Hematopoietic multipotent progenitor cell treated with erythropoietin and hydrocortisone succinate and interleukin-3 and kit ligand, for 15 days (in vitro differentiated cells): ENCODE measurements around the gene WRAP73.
A peak's percentile ranks its signal among the peaks of the same experiment; 100 is the strongest.

Experiments used
- DNase-seq: peaks from one replicate; pipeline ENCODE4 v3.0.0-alpha.2; 2015; ENCODE audit warnings: low spot score

The WRAP73 gene, protein sequence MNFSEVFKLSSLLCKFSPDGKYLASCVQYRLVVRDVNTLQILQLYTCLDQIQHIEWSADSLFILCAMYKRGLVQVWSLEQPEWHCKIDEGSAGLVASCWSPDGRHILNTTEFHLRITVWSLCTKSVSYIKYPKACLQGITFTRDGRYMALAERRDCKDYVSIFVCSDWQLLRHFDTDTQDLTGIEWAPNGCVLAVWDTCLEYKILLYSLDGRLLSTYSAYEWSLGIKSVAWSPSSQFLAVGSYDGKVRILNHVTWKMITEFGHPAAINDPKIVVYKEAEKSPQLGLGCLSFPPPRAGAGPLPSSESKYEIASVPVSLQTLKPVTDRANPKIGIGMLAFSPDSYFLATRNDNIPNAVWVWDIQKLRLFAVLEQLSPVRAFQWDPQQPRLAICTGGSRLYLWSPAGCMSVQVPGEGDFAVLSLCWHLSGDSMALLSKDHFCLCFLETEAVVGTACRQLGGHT

DNA sequence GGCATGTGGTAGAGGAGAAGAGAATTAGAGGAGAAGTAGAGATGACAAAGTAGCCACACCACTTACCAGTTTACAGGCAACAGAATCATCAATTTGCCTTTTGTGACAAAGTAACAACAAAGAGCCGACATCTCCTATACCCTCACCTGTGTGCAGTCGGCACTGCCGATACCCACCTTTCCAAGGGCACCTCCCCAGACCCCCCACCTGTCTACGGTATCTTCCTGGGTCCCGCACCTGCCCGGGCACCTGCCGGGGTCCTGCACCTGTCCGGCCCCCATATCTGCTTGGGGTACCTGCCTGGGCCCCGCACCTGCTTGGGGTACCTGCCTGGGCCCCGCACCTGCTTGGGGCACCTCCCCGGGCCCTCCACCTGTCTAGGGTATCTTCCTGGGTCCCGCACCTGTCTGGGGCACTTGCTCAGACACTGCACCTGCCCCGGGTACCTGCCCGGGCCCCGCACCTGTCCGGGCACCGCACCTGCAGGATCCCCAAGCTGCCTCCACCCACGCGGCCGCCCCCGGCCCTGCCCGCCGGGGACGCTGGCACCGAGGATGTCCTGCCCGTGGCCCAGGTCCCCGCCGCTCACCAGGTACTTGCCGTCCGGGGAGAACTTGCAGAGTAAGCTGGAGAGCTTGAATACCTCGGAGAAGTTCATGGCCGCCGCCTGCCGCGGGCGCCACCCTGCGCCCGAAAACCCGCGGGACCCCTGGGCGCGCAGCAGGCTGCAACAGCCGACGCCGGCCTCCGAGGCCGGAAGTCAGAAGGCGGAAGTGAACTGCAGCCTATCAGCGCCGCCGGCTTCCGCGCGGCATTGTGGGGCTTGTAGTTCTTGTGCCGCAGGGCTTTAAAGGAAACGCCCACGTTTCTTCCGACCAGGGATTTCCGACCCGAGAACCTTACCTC lies at the start of gene WRAP73:
TSS of gene WRAP73 (minus strand) at position 762 of the 906 bp plus-strand sequence. CDS start at position 658, 104 bp downstream.
- DNase-seq = peak; percentile 90

DNA sequence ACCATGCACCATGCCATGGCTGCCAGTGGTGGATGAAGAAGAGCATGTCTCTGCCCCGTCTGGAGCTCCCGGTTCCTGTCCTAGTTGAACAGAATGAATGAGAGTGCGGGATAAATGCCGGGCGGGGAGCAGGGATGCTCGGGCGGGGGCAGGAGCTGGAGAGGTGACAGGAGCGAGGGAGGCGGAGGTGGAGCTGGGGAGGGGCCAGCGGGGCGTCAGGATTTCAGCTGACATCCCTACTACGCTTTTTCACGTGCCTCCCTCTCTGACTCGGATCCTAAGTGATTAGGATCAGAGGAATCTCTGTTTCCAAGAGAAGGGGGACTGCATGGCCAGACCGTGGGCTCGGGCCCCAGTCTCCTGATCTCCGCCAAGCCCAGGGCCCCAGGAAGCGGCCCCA lies 49.7 kb upstream of the WRAP73 start:
- no peak for DNase-seq

DNA sequence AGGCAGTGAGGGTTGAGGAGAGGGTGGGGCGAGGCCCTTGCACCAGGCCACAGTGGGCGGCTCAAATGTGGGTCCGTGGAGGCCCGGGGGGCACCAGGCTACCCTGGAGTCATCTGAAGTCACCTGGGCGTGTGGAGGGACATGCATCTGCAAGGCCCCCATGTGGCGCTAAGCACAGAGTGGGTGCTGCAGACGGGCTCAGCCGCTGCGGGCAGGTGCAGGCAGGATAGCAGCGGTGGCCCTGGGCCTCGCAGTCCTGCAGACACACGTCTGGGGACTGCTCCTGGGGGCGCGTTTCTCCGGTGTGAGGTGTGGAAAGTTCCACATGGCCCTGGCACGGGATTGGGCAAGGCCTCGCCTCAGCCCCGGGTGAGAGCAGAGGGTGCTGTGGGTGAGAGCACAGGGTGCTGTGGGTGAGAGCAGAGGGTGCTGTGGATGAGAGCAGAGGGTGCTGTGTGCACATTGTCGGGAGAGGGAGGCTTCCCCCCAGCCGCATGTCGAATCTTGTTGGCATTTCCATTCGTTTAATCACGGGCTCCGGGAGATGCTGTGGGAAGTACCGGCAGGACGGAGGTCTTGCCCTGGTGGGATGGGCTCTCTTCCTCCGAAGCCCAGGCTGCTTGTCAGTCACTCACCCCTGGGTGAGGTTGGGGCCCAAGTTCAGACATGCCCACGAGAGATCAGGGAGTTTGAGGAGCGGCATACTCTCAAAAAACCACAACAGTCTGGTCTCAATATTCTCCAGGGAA lies 48.9 kb upstream of the WRAP73 start:
- no peak for DNase-seq

DNA sequence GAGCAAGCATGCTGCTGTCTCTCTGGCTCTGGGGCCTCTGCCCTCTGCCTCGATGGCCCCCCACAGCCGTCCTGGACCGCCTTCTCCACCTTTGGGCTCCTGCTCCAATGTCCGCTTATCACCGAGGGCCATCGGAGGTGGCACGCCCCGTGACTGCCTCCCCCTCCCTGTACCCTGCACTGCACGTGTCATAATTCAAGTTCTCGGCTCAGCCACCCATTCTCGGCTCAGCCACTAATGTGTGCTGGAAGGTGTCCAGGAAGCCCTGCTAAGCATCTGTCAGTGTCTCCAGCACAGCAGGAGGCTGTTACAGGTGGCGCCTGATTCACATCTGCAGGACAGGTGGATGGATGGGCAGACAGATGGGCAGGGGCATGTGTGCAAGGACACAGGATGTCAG lies 47.9 kb upstream of the WRAP73 start:
- DNase-seq = no peak

DNA sequence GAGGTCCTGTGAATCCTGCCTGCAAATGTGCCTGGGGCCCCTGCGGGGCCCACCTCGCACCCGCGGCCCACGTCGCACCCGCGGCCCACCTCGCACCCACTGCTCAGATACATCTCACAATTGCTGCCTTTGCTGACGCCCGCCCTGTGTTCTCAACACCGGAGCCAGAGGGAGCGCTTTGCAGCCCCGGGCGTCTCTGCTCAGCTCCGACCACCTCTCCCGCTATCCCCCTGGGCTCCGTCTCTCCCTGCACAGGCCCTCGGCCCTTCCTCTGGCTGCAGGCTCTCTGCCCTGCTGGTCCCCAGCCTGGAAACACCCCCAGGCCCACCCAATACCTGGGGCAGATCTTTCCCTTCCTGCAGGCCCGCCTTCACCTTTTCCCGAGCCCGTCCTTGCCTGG lies 47.2 kb upstream of the WRAP73 start:
- DNase-seq = no peak

DNA sequence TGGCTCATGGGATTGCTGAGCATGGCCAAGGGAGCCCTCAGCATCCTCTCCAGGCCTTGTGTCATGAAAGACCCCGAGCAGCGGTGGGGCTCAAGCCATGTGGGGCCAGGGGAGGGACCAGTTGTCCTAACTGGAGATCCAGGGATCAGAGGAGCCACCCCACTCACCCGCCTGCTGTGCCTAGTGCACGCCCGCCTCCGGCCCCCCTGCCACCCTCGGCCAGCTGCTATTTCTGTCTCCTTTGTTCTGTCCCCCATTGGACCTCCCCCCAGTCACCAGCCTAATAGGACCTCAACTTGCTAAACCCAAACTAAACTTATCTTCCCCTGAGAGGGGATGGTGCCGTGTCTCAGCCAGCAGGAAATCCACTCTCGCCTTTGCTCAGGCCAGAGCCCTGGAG lies 46.8 kb upstream of the WRAP73 start:
- no peak for DNase-seq

DNA sequence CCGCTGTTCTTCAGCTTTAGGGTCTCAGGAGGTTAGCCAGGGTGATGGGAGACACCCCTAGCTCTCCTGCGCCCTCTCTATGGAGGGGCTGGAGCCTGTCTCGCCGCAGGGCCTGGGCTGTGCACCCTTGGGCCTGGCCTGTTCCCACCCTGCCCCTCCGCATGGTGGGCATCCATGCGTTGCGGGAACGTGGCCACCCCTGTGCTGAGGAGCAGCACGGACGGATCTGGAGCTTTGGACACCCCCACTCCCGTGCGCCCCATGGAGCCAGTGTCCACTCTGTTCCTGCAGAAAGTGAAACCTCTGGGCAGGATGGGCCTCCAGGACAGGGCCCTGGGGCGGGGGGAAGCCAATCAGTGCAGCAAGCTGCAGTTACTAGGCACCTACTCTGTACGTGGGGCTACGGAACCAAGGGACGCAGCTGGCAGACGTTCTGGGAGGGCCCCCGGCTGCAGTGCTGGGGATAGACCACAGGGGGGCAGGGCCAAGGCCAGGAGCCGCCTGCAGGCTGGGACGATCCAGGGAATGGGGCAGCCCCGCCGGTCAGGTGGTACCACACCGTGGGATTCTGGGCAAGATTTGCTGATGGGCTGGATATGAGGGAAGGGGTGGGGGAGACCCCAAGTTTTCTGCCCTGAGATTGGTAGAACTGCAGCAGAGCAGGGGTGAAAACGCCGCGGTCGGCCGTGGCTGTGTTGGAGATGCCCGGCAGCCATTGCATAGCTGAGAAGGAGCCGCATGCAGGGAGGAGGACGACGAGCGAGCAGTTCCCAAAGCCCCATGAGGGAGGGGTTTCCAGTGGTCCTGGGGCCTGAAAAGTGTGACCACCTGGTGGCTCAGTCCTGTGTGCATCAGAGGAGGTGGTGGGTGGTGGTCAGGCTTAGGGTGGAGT lies 45.7 kb upstream of the WRAP73 start:
- DNase-seq = peak; percentile 8

DNA sequence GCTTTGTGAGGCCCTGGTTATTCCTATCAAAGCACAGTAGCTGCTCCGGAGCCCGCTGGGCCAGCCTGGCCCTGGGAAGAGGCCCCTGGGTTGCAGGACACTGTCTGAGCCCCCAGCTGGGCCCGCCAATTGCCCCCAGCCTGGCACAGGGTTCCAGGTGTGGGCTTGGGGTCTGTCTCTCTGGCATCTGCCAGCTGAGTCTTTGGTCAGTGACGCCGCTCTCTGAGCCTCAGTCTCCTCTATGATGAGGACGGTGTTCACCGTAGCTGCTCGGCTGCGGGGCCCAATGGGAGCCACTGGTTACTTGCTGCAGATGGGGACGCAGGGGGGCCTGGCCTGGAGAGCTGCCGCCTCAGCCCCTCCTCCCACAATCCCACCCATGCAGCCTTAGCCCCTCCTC lies 43.4 kb upstream of the WRAP73 start:
- DNase-seq = no peak

DNA sequence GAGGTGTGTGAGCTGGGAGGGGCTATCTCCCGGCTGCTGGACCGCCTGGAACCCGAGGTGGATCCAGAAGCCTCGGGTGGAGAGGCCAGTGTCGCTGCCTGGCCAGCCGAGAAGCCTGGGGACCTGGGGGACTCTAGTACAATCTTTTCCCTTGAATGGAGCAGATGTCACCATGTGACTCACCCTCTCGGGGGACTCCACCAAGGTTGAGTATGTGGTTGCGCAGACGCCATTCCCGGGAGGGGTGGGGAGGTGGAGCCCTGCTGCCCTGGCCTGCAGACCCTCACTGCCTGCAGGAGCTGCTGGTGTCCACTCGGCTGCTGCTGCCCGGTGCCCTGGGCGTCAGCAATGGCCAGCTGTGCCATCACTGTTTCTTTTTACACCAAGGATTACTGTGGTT lies 42.7 kb upstream of the WRAP73 start:
- DNase-seq = no peak

DNA sequence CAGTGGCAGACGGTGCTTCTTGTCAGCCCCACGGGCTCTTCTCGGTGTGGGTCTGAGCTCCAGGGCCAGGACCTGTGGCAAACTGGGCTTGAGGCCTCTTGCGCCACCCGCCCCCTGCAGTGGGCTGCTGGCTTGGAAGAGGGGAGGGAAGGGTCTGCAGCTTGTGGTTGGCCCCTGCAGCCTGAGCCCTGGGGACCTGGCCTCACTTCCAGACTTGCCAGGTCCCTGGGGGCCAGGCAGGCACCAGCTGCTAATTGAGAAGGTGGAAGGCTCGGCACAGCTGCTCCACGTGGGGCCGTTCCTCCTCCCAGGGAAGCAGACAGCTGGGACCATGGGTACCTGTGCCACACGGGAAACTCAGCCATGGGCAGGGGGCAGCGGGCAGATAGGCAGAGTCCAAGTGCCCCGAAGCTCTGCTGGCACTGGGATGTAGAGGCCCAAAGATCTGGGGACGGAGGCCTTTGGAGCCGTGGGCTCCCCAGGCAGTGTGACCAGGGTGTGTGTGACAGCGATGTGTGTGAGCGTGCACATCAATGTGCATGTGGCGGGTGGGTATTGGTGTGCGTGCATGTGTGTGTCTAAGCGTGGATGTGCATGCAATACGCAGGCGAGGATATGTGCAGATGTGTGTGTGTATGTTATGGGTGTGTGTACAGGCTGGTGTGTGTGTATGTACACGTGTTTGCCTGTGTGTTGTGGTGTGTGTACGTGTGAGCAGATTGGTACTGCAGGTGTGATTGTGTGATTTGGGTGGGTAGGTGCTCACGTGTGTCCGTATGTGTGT lies 41.7 kb upstream of the WRAP73 start:
- DNase-seq = no peak

DNA sequence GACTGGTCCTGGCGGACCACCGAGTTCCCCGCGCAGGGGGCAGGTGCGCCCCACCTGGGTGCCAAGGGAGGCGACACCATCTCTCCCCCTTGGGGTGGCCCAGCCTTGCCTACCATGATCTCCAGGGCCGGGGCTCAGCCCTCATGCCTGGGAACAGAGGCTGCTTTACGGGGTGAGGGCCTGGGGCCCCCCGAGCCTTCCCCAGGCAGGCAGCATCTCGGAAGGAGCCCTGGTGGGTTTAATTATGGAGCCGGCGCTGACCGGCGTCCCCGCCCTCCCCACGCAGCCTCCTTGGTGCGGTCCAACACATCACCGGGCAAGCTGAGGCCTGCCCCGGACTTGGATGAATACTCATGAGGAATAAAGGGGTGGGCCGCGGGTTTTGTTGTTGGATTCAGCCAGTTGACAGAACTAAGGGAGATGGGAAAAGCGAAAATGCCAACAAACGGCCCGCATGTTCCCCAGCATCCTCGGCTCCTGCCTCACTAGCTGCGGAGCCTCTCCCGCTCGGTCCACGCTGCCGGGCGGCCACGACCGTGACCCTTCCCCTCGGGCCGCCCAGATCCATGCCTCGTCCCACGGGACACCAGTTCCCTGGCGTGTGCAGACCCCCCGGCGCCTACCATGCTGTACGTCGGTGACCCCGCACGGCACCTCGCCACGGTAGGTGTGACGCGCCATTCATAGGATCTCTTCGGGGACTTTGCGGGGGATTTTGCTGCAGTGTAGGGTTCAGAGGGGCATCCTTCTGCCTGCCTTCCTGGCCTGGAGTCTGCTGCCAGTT lies 40.6 kb upstream of the WRAP73 start:
- no peak for DNase-seq

DNA sequence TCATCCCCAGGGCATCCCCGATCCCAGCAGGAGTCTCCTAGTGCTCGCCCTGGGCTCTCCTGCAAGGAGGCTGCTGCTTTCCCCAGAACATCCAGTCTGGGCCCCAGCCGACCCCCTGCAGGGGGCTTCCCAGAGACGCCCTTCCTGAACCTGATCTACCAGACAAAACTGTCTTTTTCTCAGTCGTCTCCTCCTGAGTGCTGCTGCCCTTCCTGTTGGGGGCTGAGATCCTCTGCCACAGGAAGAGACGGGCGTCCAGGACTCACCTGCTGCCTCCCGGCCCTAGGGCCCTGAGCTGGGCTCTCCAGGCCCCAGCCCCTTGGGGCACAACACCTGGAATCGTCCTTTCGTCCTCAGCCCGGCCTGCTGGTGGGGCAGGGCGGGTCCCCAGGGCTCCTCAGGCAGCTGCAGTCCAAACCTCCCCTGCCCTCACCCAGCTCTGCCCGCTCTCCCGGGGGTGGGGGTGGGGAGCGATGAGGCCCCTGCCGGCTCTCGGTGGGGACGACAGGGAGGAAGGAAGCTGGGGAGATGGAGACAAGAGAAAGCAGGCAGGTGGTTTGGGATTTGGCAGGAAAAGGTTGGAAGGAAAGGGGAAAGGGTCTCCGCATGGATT lies 39.3 kb upstream of the WRAP73 start:
- no peak for DNase-seq

DNA sequence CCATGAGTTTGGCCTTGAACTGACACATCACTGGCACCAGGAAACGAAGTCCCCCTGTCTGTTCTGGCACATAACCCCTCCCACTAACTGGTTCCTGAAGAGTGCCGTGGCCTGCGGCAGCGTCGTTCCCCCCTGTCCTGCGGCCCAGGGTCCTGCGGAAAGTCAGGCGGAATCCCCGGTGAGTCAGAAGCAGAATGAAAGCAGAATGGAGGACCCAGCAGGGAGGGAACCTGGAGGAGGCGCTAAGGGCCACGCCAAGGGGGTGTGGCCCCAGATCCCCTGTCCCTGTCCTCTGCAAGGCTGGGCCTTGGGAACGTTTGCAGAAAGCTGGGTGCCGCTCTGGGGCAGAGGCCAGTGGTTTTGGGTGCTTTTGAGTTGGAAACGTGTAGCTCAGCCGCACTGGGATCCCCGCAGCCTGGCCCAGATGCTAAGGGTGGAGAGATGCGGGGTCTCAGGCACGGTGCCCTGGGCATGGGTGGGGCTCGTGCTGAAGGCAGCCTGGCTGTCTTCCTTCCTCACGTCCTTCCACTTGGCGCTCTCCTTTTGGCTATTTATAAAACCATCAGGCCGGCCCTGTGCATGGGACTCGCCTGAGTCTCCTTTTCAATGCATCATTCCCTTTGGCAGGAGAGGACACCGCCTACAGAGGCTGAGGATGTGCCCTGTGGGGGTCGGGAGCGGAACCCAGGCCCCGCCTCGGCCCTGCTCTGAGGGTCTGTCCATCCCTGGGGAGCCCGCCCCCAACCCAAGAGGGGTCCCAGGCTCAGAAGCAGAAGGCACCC lies 38.6 kb upstream of the WRAP73 start:
- DNase-seq = no peak

DNA sequence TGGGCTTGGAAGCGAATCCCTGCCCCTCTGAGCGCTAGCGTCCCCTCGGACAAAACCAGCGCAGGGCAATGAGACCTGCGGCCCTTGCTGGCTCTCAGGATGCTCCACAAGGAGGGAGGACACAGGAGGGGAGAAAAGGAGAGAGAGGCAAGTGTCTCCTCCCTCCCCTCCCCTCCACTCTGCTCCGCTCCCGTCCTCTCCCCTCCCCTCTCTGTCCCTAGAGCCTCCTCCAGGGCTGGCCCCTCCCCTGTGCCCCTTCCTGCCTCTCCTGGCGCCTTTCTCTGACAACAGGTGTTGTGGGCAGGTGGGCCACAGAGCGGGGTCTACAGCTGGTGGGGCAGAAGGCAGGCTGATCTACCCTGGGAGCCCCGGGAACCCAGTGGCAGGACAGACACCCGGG lies 37.6 kb upstream of the WRAP73 start:
- DNase-seq = no peak

DNA sequence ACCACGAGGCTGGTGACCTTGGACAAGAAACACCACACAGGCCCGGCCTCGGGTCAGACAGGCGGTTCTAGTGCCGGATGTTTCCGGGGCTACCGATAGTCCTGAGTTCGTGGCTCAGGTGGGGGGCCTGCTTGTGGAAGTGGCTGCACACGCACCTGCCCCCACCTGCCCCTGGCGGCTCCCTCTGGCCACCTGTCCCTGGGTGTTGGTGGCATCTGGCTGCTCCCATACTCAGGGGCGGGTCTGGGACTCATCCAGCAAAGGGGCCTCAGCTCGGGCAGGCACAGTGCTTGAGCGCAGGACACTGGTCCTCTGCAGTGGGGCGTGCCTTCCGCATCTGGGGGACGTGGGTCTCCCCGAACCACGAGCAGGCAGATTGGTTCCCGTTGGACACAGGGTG lies 36.0 kb upstream of the WRAP73 start:
- DNase-seq = no peak

DNA sequence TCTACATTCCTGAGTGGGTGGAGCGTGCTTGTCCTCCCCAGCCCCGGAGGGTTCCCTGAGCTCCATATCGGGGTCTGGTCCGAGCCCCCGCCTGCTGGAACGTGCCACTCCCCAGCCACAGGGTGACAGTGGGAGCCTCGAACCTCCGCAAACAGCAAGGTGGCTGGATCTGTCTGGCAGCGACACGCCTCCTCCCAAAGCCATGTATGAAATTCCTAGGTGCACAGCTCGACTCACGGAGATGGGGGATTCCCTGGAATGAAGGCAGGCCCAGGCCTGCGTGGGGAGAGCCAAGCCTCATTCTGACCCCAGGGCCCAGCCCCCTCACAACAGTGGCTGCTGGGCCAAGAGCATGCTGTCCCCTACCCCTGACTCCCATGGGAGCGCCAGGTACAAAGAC lies 35.3 kb upstream of the WRAP73 start:
- no peak for DNase-seq

DNA sequence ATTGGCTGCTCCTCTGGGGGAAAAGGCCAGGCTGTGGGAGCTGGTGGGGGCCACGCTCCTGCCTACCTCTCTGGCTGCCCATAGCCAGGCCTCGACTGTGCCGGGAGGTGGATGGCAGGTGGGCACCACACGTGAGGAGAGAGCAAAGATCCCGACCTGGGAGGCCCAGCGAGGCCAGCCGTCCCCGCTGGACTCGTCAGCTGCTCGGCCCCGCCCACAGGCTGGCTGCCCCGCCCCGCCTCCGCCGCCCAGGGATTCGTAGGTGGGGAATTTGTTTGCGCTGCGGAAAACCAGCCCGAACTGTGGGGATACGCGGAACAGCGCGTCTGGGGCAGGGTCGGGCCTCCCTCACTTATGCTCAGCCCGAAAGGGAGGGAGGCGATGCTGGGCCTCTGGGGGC lies 34.1 kb upstream of the WRAP73 start:
- DNase-seq = no peak

DNA sequence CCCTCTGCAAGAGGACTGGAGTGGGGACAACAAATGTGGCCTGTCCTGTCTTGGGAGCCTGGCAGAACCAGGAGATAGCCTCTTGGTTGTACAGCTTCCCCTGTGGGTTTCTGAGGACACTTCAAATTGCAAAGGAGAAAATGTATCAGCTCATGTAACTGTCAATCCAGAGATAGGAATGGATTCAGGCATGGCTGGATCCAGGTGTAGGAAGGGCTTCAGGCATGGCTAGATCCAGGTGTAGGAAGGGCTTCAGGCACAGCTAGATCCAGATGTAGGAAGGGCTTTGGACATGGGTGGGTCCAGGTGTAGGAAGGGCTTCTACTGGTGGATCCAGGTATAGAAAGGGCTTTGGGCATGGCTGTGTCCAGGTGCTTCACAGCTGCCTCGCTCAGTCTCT lies 33.3 kb upstream of the WRAP73 start:
- DNase-seq = no peak
